ENCODE data around the gene BMP7. TPM values are rescaled to one million over a fixed set of nuclear protein-coding genes. Genes with fewer than 3 reads are reported as not detected.

The BMP7 gene
- total RNA-seq, 1 donor from 2014 or later = 0.10 TPM

DNA sequence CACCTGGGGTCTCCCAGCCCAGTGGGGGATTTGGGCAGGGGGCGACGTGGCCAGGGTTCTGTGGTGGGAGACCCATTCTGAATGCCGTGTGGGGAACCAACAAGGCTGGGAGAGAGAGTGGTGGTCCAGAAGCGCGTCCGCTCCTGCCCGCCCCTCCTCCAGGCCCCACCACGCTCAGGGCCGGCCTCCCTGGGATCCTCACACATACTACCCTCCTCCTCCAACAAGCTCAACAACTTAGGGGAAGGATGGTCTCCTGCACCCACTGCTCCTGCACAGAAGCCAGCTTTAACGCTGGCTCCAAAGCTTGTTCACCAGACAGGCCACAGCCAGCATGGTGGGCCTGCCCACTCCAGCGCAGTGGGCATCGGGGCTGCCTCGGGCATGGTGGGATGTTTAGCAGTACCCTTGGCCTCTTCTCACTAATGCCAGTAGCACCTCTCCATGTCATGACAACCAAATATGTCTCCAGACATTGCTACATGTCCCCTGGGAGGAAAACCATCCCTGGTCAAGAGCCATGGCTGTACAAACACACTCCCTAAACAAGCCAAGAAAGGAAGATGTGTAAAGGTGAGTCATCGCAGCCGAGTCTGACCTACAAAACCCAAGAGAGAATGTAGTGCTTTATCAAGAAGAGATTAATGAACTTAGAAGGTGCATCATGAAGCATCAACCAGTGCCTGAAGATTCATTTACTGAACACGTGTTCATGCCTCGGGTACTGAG lies 75.7 kb downstream of the BMP7 start:
- no peak for DNase-seq (ENCODE audit: low read depth)

DNA sequence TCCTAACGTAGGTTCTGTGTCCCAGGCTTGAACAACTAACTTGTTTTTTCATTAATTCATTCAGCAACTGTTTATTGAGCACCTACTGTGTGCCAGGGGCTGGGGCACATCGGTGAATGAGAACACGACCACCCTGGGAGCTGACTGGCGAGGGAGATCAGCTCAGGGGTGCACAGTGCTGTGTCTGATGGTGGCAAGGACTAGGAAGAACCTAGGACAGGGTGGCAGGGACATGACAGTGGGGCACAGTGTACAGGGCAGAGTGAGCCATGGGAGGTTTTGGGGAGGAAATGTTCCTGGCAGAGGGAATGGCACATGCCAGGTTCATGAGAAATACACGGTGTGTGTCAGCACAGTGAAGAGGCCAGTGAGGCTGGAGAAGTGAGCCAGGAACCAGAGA lies 76.7 kb downstream of the BMP7 start:
- DNase-seq (ENCODE audit: low read depth) = no peak

DNA sequence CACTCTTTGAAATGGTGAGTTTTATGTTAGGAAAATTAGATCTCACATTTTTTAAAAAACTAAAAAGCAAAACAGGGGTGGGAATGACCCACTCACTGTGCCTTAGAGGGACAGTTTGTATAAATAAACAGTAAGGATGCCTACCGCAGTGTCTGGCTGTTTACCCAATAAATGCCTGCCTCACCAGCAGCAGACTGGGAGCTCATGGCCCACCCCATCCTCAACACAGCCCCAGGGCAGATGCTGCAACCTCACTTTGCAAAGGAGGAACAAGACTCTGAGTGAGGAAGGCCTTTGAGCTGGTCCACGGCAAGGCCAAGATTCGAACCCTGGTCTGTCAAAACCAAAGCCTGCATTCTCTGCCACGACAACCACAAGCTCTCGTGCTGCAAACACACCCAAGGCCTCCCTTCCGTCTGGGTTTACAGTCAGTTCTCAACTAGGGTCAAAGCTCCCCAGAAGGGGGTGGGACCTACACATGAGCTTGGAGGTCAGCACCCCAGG lies 77.8 kb downstream of the BMP7 start:
- no peak for DNase-seq (ENCODE audit: low read depth)

DNA sequence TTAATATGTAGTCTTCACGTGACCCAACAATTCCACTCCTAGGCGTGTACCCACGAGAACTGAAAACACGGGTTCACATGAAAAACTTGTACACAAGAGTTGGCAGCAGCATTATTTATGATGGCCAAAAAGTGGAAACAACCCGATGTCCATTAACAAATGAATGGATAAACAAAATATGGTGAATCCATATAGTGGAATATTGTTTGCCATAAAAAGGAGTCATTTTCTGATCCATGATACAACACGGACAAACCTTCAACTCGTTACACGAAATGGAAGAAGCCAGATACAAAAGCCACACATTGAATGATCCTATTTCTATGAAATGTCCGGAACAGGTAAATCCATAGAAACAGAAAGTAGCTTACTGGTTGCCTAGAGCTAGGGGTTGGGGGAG lies 78.4 kb downstream of the BMP7 start:
- no peak for DNase-seq (ENCODE audit: low read depth)

DNA sequence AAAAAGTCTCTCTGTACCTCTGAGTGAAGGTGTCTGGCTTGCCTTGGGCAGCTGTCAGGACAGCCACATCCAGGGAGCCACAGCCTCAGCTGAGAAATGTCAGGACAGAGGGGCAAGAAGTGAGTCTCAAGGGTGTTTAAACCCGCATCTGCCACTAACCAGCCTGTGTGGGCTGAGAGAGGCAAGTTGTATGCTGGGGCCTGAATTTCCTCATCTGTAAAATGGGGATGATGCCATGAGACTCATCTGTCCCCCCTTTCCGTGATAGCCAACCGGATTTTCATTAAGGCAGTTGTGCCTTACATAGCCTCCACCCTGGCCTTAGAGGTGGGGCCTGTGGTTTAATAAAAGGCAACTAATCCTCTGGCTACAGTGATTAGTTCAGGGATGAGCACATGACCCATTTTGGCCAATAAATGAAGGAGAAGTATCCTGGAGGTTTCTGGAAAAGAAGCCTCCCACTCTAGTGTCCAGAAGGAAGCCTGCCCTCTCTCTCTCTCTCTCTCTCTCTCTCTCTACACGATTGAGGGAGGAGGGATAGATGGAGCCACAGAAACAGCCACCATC lies 79.3 kb downstream of the BMP7 start:
- no peak for DNase-seq (ENCODE audit: low read depth)

DNA sequence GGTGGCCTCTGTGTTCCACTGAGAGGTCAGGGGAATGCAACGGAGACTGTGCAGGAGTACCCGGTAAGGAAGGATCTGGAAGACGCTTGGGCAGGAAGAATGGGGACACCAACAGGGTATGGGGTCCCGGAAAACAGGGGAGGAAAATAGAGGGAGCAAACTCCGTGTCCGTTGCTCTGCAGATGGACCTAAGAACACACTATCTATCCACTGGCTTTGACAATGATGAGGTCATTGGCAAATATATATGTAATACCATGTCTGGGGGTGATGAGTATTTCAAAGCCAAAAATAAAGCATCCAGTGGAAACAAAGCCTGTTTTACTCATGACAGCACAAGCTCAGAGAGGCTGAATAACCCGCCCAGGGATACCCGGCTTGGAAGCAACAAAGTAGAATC lies 80.2 kb downstream of the BMP7 start:
- DNase-seq (ENCODE audit: low read depth) = no peak

DNA sequence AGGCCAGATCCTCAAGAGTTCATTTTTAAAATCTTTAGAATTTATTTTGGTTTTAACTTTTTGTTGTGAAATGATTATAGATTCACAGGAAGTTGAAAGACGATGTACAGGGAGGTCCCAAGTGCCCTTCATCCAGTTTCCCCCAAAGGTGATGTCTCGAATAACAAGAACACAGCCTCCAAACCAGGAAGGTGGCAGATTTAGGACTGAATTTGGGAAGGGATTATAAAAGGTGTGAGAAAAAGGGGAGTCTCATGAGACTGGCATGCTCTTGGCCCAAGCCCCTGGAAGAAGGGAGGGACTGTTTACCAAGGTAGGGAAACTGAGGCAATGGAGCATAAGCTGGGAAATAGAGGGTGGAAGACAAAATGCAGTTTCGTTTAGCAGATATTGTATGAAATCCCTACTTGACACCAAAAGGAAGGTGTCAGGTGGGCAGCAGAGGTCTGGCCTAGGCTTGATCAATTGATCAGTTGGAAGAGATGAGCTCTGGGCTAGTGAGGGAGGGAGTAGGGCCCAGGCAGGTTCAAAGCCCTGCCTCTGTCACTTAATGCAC lies 81.2 kb downstream of the BMP7 start:
- no peak for DNase-seq (ENCODE audit: low read depth)

DNA sequence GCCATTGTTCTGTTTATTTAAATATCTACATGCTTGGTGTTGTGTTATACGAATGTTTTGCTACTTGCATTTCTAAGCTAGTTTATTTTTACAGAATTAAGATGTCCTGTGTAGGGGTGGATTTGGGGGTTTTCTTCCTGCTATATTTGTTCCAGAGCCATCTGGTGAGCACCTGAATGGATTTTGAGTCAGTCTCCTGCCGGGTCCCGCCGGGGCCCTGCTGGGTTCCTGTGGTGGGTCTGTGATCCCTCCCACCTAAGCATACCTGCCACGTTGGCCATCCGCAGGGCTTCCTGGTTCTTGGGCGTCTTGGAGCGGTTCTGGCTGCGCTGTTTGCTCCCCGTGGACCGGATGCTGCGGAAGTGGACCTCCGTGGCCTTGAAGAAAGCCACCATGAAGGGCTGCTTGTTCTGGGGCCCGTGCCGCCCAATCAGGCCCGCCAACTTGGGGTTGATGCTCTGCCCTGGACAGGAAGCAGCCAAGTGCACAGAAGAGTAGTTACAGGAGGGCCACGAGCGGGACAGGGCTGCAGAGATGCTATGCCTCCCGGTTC lies 82.9 kb downstream of the BMP7 start:
- DNase-seq (ENCODE audit: low read depth) = no peak

DNA sequence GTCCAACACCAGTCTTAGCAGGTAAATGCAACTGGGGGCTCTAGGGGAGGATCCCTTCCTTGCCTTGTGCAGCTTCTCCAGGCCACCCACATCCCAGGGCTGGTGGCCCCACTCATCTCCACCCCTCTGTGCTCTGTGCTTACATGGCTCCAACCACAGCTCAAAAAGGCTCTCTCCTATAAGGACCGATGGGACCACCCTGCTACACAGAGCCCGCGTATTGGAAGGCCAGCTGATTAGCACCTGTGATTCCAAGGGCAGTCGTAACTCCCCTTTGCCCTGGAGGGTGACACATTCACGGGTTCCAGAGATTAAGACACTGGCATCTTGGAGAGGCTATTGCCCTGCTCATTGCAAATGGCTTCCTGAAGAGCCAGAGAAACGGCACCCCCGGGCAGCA lies 84.8 kb downstream of the BMP7 start:
- no peak for DNase-seq (ENCODE audit: low read depth)

DNA sequence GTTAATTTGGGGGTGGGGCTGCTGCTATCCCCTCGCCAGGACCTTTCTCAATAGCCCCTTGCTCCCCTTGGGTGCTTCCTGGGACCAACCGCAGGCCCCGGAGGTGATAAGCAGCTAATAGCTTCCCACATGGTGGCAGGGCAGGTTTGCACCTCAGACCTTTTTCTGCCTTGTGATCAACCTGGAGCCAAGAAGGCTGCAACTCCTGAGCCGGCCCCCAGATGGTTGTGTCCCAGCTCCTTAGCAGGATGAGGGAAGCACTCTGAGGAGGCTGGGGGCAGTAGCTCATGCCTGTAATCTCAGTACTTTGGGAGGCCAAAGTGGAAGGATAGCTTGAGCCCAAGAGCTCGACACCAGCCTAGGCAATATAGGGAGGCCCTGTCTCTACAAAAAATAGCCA lies 85.5 kb downstream of the BMP7 start:
- DNase-seq (ENCODE audit: low read depth) = no peak

DNA sequence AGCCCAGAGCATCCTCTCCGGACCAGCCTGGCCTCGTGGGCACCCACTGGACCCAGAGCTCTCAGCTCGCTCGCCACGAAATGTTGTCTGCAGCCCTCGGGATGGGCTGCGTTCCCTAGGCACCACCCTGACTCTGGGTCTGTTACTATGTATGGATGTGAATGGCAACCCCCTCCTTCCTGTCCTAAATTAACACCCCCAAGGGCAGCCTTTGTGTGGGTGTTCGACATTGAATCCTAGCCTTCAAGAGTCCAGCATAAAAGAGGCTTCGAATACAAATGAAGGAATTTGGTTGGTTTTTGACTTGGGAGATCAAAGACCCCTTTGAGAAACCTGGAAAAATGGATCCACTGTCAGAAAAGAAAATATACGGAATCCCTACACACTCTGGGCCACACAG lies 86.1 kb downstream of the BMP7 start:
- DNase-seq (ENCODE audit: low read depth) = no peak

DNA sequence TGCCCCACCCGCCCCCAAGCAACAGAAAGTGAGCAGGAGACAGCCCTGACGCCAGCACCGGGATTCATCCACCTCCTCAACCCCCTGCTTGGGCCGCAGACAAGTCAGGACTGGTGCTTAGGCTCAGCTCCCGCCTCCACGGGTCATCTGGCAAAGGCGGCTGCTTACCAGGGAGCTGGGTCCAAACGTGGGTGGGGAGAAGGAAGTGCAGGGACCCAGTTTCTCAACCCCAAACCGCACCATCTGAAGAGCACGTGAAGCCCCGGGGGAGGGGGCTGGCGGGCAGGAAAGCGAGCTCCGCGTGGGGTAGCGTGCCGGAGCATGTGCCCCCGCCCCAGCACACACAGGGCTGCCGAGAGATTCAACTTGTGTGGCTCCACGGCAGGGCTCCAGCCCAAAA lies 87.2 kb downstream of the BMP7 start:
- no peak for DNase-seq (ENCODE audit: low read depth)

DNA sequence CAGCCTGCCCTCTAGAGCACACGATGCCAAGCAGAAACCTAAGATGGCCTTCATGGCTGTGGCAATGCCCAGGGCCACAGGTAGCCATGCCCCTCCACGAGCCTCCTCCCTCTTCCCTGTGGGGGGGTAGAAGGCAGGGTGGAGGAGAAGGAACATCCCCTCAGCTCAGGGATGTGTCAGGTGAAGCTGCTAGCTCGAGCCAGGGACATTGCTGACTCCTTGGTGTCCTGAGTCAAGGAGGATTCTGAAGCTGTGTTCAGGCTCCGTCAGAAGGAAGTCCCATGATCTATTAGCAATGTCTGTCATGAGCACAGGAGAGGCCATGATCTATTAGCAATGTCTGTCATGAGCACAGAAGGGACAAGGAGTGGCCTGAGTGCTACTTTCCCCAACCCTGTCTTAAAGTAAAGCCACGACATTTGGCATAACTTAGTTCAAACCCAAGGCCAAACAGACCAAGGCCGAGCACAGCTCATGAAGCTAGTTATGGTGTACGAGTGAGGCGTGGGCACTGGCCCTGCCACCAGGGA lies 87.8 kb downstream of the BMP7 start:
- no peak for DNase-seq (ENCODE audit: low read depth)

DNA sequence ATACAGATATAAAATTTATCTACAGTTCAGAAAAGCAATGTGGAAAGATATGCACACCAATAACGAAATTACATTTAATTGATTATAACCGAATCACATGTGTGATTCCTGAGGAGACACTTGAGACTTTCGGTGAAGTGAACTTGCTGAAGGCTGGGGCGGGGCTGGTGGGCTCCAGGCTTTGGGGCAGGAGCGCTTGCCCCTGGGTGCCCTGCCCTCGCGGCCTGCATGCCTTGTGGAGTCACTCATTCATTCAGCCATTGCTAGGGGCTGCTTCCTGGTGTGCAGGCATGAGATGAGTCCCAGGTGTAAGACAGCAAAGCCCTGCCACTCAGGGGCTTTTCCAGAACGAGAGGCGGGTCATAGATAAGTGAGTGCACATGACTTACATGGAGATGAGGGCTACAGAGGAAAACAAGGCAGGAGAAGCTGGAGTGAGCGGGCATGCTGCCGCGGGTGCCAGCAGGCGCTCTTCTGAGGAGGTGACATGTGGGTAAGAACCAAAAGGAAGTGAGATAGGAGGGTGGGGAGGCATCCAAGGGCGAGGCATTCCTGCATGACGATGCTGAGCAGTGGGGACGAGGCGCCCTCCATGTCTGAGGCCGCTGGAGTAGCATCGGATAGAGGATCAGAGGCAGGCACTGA lies 88.7 kb downstream of the BMP7 start:
- no peak for DNase-seq (ENCODE audit: low read depth)

DNA sequence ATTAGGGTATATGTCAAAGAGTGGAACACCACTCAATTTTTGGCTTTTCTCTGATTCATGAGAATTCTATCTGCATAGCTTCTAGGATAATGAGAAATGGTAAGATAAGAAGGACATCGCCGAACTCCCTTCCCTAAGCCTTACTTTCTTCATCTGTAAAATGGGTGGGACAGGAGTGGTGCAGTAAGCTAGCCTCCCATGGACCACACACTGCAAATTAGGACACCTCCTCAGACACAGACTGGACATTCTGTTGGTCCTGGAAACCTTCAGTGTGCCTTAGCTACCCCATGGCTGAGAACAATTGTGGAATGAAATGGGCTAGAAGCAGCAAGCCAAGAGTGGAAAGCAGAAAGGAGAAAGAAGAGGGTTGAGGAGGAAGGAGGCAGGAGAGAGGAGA lies 89.6 kb downstream of the BMP7 start:
- no peak for DNase-seq (ENCODE audit: low read depth)

DNA sequence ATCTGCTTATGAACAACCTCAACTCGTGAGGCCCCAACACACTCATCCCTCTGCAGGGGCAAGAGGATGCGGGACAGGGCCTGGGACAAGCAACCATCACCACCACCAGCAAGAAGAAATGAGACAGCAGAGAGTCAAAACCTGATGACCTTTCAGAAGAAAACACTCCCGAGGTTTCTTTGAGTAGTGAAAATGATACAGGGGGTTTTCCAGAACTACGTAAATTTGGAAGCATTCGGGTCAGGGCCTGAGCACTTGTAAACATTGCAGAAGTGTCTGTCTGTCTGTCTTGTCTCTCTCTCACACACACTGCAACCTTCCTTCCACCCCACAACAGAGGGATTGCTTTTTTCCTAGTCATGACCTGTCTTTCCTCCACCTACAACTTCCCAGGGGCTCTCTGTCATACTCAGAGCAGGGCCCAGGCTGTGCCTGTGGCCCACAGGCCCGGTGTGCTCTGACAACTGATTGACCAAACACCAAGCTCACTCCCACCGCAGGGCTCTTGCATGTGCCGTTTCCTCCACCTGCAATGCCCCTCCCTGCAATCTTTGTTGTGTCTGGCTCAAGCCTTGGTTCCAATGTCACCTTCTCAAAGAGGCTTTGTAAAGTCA lies 90.9 kb downstream of the BMP7 start:
- no peak for DNase-seq (ENCODE audit: low read depth)

DNA sequence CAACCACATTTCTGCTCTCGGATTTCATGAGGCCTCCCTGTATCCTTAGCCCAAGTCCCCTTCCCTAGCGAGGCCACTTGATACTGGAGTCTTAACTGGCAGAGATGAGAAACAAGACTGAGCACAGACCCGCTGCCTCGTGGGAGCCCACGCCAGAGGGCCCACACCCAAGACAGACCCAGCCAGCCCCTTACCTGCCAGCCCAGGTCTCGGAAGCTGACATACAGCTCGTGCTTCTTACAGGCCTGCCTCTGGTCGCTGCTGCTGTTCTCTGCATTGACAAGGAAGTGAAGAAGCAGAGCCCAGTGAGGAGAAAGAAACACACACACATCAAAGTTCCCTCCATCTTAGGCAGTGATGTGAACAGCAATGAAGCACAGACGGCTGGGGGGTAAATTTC lies 91.7 kb downstream of the BMP7 start:
- DNase-seq (ENCODE audit: low read depth) = no peak

DNA sequence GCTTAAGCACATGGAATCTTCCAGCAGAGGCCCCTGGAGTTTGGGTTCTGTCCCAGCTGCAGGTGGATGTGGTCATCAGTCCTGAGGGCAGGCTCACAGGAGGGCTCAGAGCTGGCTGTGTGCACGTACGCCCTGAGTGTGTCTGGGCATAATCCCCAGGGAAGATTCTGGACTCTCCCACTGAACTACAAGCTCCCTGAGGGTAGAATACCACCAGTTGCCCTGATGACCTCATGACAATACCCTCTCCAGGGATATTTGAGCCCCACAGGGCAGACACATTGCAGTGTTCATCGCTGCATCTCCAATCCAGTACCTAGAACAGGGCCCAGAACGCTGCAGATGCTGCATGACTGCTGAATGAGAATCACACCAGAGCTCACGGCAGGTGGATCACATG lies 92.5 kb downstream of the BMP7 start:
- DNase-seq (ENCODE audit: low read depth) = no peak

DNA sequence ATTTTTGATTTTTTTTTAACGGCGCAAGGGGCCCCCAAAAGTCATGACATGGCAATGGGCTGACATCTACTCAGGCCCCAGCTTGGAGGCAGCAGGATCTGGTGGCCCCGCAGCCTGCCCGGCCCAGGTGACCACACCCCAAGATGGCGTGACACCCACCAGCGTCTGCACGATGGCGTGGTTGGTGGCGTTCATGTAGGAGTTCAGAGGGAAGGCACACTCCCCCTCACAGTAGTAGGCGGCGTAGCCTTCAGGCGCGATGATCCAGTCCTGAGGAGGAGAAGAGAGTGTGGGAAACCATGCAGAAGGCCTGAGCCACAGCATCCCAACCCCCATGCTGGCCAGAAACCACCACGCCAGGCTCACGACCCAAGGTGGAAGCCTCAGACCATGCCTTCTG lies 93.4 kb downstream of the BMP7 start:
- DNase-seq (ENCODE audit: low read depth) = no peak

DNA sequence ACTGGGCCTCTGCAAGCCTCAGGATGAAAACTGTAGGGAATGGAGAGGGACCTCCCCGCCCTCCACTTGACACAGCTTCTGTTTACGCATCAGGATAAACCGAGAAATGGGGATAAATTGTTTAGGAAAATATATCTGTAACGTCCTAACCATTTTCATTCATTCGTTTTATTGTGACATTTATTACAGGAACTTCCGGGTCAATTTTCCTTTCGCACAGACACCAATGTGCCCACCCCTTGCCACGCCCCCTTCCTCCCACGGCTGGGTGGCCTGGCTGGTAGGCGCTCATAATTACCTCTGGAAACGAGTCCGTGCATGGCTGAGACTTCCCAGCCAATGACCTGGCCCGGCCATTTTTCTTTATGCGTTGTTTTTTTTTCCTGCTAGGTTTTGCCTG lies 96.1 kb downstream of the BMP7 start:
- DNase-seq (ENCODE audit: low read depth) = no peak

DNA sequence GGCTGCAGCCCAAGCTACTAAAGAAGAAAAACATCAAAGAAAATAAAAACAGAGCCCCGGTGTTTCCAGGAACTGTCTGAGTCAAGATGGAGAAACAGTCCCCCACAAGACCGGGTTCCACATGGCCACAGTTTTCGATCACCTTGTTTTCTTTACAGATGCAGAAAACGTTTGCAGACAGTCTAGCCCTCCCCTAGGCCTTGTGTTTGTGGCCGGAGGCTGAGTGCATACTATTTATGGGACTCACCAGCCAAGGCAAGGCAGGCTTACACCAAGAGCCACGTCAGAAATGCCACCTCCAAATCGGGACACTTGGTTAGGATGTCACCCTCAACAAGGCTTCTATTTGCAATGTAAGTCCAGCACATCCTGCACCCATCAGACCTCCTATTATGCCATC lies 97.3 kb downstream of the BMP7 start:
- DNase-seq (ENCODE audit: low read depth) = no peak

Data from renal cortical epithelial cell (primary cell).